Lung (tissue), 12 donors: ENCODE results near the gene CDH13. TPM values are rescaled to one million over a fixed set of nuclear protein-coding genes. Genes with fewer than 3 reads are reported as not detected.

Experiments used
- ATAC-seq: fragments of 200-7000 bp; cut with Tn5 transposase; one replicate; pipeline ENCODE4 v1.9.1; 2020; ENCODE audit warnings: moderate number of reproducible peaks; ENCODE audit not compliant: insufficient read depth, low FRiP score
- DNase-seq, 3 donors: peaks; one replicate each; pipeline ENCODE4 v3.0.0-alpha.2; 2013 to 2017
- H3K27ac ChIP-seq, 2 donors: one replicate each; pipeline ENCODE4 v1.5.1; 2013; ENCODE audit warnings: mild to moderate bottlenecking in 2 of 2, moderate library complexity in 2 of 2, control low read depth in 1 of 2, inconsistent platforms in 1 of 2, low read depth in 1 of 2, low read length in 1 of 2
- H3K27me3 ChIP-seq, 3 donors: one replicate each; pipeline ENCODE4 v1.5.1; 2013; ENCODE audit warnings: low read length in 2 of 3; ENCODE audit not compliant: control insufficient read depth in 3 of 3, insufficient read depth in 3 of 3
- H3K36me3 ChIP-seq, 4 donors: one replicate each; pipeline ENCODE4 v1.5.1; 2013; ENCODE audit warnings: low read length in 4 of 4, mild to moderate bottlenecking in 1 of 4, moderate library complexity in 1 of 4; ENCODE audit not compliant: control insufficient read depth in 4 of 4, insufficient read depth in 4 of 4
- H3K4me1 ChIP-seq, 5 donors: one replicate each; pipeline ENCODE4 v1.5.1; 2013; ENCODE audit warnings: low read length in 5 of 5, mild to moderate bottlenecking in 2 of 5, moderate library complexity in 1 of 5; ENCODE audit not compliant: control insufficient read depth in 5 of 5, insufficient read depth in 5 of 5
- H3K4me3 ChIP-seq: one replicate; pipeline ENCODE4 v1.5.1; 2013; ENCODE audit warnings: mild to moderate bottlenecking, control low read depth, moderate library complexity
- H3K9ac ChIP-seq, 2 donors: one replicate each; pipeline ENCODE4 v1.5.1; 2013; ENCODE audit warnings: low read length in 2 of 2, control low read depth in 1 of 2; ENCODE audit not compliant: insufficient read depth in 1 of 2
- H3K9me3 ChIP-seq, 4 donors: one replicate each; pipeline ENCODE4 v1.5.1; 2013; ENCODE audit warnings: low read length in 3 of 4, mild to moderate bottlenecking in 1 of 4, moderate library complexity in 1 of 4; ENCODE audit not compliant: control insufficient read depth in 4 of 4, insufficient read depth in 3 of 4
- WGBS, 2 donors: extraction: QIAGEN DNeasy Blood & Tissue Kit; methylation state at CpG; one replicate each; pipeline ENCODE4 v1.1.7; 2013; 5-methylcytosine and 5-hydroxymethylcytosine counted together
- polyA plus RNA-seq, 2 donors: library from polyadenylated mRNA; stranded (reverse); fragments of 200-250 nt; gene quantifications; one replicate each; pipeline ENCODE4 v1.2.1, GENCODE V29; 2013
- total RNA-seq, 2 donors: library from RNA; depleted of rRNA in 1 of 2; stranded (reverse); fragments of >200 nt in 1 of 2; gene quantifications; one replicate each; pipeline ENCODE4 v1.2.1, GENCODE V29; 2014 to 2021
- TF ChIP-seq, protein P1 (sequence below): IDR thresholded peaks from 2 replicates; pipeline ENCODE4 v1.5.1; 2012; ENCODE audit warnings: mild to moderate bottlenecking; ENCODE audit errors: control extremely low read depth, extremely low read depth
- donor health status: control.
- donor health status: control.
- donor health status: Bipolar disorder and iron deficiency.
- donor health status: healthy.
- donor health status: DM: yes; HTN: yes; CAD: no.

CDH13 gene
- total and polyA plus RNA-seq, 4 donors = 2.1 to 12.3 (median 7.3) TPM

- H3K27me3 ChIP-seq = no peaks in the 10 kb centered on the region
- no peak overlapping the region for H3K27ac ChIP-seq
- DNase-seq (no peak), ATAC-seq (no peak)
- no peaks in the 10 kb centered on the region for H3K9me3 ChIP-seq
- H3K4me3 ChIP-seq = no peak overlapping the region
- 50 to 60% methylated on average over 3 of the region's 3 CpGs for WGBS, 2 donors
- TF ChIP-seq, protein P1, sequence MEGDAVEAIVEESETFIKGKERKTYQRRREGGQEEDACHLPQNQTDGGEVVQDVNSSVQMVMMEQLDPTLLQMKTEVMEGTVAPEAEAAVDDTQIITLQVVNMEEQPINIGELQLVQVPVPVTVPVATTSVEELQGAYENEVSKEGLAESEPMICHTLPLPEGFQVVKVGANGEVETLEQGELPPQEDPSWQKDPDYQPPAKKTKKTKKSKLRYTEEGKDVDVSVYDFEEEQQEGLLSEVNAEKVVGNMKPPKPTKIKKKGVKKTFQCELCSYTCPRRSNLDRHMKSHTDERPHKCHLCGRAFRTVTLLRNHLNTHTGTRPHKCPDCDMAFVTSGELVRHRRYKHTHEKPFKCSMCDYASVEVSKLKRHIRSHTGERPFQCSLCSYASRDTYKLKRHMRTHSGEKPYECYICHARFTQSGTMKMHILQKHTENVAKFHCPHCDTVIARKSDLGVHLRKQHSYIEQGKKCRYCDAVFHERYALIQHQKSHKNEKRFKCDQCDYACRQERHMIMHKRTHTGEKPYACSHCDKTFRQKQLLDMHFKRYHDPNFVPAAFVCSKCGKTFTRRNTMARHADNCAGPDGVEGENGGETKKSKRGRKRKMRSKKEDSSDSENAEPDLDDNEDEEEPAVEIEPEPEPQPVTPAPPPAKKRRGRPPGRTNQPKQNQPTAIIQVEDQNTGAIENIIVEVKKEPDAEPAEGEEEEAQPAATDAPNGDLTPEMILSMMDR = no peak
- no peak overlapping the region for H3K9ac ChIP-seq
- H3K4me1 ChIP-seq = no peaks in the 10 kb centered on the region
- no peaks in the 10 kb centered on the region for H3K36me3 ChIP-seq
Measured at GRCh38 chr16:83554096-83554495, 927.3 kb downstream of the CDH13 start.

DNA sequence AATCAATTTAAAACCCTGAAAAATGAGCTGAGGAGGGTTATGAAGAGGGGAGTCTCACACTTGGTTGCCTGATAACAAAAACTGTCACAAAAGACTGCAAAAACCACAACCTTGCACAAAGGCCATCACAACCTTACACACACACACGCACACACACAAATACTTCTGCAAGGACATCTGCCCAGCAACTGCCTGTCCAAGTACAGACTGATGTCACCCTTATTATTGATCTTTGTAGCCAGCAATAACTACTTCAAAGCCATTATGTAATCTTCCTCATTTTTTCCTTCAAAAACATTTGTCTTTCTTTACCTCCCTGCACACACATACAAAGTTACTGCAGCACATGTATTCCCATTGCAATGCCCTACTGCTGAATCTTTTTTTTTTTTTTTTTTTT lies 927.8 kb downstream of the CDH13 start:
- Histone ChIP-seq H3K36me3 (no peaks in the 10 kb centered on the region), H3K4me3 (no peak overlapping the region), H3K27ac (no peak overlapping the region), H3K27me3 (no peaks in the 10 kb centered on the region), H3K4me1 (no peaks in the 10 kb centered on the region), H3K9me3 (no peaks in the 10 kb centered on the region), H3K9ac (no peak overlapping the region)
- no peak for DNase-seq
- 85 to 93% methylated on average over 1 of the region's 1 CpG for WGBS, 2 donors
- TF ChIP-seq, protein P1 = no peak
- no peak for ATAC-seq

GRCh38 chr16:83561876-83562275 lies 935.1 kb downstream of the CDH13 start:
- no peaks in the 10 kb centered on the region for H3K27me3 ChIP-seq
- no peak overlapping the region for H3K9ac ChIP-seq
- ATAC-seq (no peak), DNase-seq (peak in 2 of 3 donors; percentile 4 to 45)
- no peaks in the 10 kb centered on the region for H3K9me3 ChIP-seq
- 84 to 92% methylated on average over 2 of the region's 2 CpGs for WGBS, 2 donors
- TF ChIP-seq, protein P1 = no peak
- no peak overlapping the region for H3K4me3 ChIP-seq
- H3K36me3 ChIP-seq = no peaks in the 10 kb centered on the region
- H3K27ac ChIP-seq = no peak overlapping the region
- no peaks in the 10 kb centered on the region for H3K4me1 ChIP-seq

GRCh38 chr16:83568345-83568744 lies 941.6 kb downstream of the CDH13 start:
- TF ChIP-seq, protein P1 = no peak

More at GRCh38 chr16:83568345-83568744, 941.6 kb downstream of the CDH13 start:
- Histone ChIP-seq H3K36me3 (no peaks in the 10 kb centered on the region), H3K27ac (no peak overlapping the region), H3K27me3 (peaks cover 0 to 2% (median 0%) of the 10 kb centered on the region in 3 donors), H3K9me3 (no peaks in the 10 kb centered on the region), H3K4me3 (no peak overlapping the region), H3K4me1 (no peaks in the 10 kb centered on the region), H3K9ac (no peak overlapping the region)
- DNase-seq = no peak
- ATAC-seq = no peak
- WGBS, 2 donors = 60 to 65% methylated on average over 7 of the region's 7 CpGs
